ENCODE results near the gene PARVG. TPM values are rescaled to one million over a fixed set of nuclear protein-coding genes. Genes with fewer than 3 reads are reported as not detected.
A peak's percentile ranks its signal among the peaks of the same experiment; 100 is the strongest.

The PARVG gene
- total RNA-seq, 3 donors from 2014 or later = 10.2 to 39.2 (median 26.2) TPM

DNA sequence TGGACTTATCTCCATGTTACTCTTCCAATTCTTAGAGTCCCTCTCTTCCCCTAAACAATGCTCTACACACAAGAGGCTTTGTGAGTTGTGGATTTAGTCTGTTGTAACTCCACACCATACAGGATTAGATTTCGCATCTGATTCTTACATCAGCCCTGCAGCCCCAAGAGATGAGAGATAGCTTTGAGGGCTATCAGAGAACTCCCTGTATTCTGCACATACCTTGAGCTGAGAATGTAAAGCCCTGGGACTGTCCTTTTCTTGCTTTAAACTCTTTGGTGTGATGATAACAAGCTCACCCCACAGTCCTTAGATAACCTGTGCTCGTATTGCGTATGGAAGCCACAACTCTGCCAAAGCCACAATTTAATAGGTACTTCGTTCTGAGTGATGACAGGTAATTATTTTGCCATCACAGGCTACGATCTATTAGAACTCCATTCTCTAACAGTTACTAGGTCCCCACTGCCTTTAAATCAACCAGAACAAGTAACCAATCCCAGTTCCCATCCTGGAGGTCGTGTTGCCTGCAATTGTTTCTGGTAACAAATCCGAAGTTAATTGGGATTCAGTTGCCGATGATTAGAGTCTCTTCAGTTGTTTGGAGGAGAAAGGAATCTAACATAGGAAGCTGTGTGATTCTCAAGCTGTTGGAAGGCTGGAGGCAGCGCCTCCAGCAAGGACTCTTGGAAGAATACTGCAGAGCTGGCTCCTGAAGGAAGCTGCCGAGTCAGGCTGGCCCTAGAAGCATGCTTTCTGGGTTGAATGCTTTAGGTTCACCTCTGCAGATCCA is 1.3 kb upstream of the PARVG start:
- Histone ChIP-seq H3K36me3 (no peaks in the 10 kb centered on the region), H3K9me3 (no peaks in the 10 kb centered on the region), H3K27ac (no peak overlapping the region), H3K4me1 (no peaks in the 10 kb centered on the region), H3K27me3 (peaks cover 0 to 44% of the 10 kb centered on the region in 2 donors), H3K4me3 (no peak overlapping the region)
- intact Hi-C loops (cut with DNase I; ENCODE audit: low total_unique reads) = no loop called here
- DNase-seq (ENCODE audit: low spot score in 2 of 2) = no peak
- TF ChIP-seq POLR2AphosphoS5 (IDR thresholded peaks at IDR 0.05) (no peak), POLR2A (IDR thresholded peaks at IDR 0.05) (no peak)
- TF ChIP-seq, protein P1, sequence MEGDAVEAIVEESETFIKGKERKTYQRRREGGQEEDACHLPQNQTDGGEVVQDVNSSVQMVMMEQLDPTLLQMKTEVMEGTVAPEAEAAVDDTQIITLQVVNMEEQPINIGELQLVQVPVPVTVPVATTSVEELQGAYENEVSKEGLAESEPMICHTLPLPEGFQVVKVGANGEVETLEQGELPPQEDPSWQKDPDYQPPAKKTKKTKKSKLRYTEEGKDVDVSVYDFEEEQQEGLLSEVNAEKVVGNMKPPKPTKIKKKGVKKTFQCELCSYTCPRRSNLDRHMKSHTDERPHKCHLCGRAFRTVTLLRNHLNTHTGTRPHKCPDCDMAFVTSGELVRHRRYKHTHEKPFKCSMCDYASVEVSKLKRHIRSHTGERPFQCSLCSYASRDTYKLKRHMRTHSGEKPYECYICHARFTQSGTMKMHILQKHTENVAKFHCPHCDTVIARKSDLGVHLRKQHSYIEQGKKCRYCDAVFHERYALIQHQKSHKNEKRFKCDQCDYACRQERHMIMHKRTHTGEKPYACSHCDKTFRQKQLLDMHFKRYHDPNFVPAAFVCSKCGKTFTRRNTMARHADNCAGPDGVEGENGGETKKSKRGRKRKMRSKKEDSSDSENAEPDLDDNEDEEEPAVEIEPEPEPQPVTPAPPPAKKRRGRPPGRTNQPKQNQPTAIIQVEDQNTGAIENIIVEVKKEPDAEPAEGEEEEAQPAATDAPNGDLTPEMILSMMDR (IDR thresholded peaks at IDR 0.05) = no peak

DNA sequence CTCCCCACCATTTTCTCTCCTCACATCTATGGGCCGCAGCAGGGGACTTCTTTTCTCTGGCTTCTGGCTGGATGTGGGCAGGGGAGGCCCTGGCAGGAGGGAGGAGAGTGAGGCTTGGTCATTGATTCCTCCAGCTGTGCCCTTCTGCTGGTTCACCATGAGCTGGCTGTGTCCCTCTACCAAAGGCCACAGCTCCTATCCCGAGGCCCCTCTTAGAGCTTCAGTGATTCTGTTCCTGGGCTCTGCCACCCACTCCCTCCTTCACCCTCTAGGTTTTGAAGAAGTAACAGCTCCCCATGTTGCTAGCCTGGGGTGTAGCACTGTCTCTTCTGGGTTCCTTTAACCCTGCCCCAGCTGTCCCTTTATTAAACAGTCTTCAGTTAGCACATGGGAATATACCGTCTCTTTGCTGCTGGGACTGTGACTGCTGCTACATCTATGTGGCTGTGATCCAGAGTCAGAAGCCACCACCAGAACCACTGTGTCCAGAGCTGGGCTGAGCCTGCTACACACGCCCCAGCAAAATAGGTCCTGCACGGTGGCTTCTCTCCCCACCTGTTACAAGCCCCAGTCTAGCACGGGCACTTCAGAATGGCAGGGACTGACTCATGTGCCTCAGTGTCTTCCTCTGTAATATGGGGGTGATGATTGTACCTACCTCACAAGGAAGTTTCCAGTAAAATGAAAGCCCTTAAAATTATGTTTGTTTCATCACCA is 578 bp upstream of the PARVG start:
- intact Hi-C loops (cut with DNase I; ENCODE audit: low total_unique reads) = no loop called here
- no peaks in the 10 kb centered on the region for H3K36me3 ChIP-seq
- no peak for DNase-seq (ENCODE audit: low spot score in 2 of 2)
- TF ChIP-seq, protein P1 (IDR thresholded peaks at IDR 0.05) = no peak
- TF ChIP-seq POLR2A (IDR thresholded peaks at IDR 0.05) (no peak), POLR2AphosphoS5 (IDR thresholded peaks at IDR 0.05) (no peak)
- peaks cover 0 to 44% of the 10 kb centered on the region in 2 donors for H3K27me3 ChIP-seq
- no peaks in the 10 kb centered on the region for H3K9me3 ChIP-seq
- no peaks in the 10 kb centered on the region for H3K4me1 ChIP-seq
- H3K27ac ChIP-seq = no peak overlapping the region
- no peak overlapping the region for H3K4me3 ChIP-seq

GRCh38 chr22:44181033-44181911 is 547 bp downstream of the PARVG start:
- intact Hi-C loops (cut with DNase I; ENCODE audit: low total_unique reads) = no loop called here
- H3K9me3 ChIP-seq = no peaks in the 10 kb centered on the region
- no peaks in the 10 kb centered on the region for H3K36me3 ChIP-seq
- no peak for DNase-seq (ENCODE audit: low spot score in 2 of 2)
- H3K27me3 ChIP-seq = peaks cover 0 to 47% of the 10 kb centered on the region in 2 donors
- H3K4me1 ChIP-seq = no peaks in the 10 kb centered on the region
- peak overlapping the region in 1 of 2 donors; percentile 43 for H3K27ac ChIP-seq
- TF ChIP-seq POLR2AphosphoS5 (IDR thresholded peaks at IDR 0.05) (no peak), POLR2A (IDR thresholded peaks at IDR 0.05) (no peak)
- TF ChIP-seq, protein P1 (IDR thresholded peaks at IDR 0.05) = no peak
- peak overlapping the region; percentile 25 to 49 (median 39) for H3K4me3 ChIP-seq

GRCh38 chr22:44181912-44182587 is 1.3 kb downstream of the PARVG start:
- TF ChIP-seq, protein P1 (IDR thresholded peaks at IDR 0.05) = no peak
- no peak for TF ChIP-seq POLR2A (IDR thresholded peaks at IDR 0.05)
- no peak for TF ChIP-seq POLR2AphosphoS5 (IDR thresholded peaks at IDR 0.05)
- peak overlapping the region; percentile 25 to 49 (median 39) for H3K4me3 ChIP-seq

More at GRCh38 chr22:44181912-44182587, 1.3 kb downstream of the PARVG start:
- Histone ChIP-seq H3K36me3 (no peaks in the 10 kb centered on the region), H3K4me1 (no peaks in the 10 kb centered on the region), H3K9me3 (no peaks in the 10 kb centered on the region), H3K27ac (no peak overlapping the region), H3K27me3 (peaks cover 0 to 48% of the 10 kb centered on the region in 2 donors)
- DNase-seq (ENCODE audit: low spot score in 2 of 2) = no peak
- intact Hi-C loops (cut with DNase I; ENCODE audit: low total_unique reads) = no loop called here

Data from breast epithelium (tissue), 4 donors.